ENCODE data around the gene ZNF169.

ZNF169 gene

DNA sequence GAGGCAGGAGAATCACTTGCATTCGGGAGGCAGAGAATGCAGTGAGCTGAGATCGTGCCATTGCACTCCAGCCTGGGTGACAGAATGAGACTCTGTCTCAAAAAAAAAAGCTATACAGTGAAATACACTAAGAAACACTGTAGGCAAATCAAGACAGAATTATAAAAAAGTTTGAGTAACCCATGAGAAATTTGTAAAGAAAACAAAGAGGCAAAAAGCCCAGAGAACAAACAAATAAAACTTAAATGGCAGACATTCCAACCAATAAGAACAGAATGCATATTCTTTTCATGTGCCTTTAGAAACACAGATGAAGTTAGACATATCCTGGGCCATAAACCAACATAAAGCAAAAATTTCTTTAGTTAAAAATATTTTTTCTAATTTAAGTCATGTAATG is 30.6 kb downstream of the ZNF169 start:
- peaks cover 17% of the 10 kb centered on the region for H3K36me3 ChIP-seq (ENCODE audit: insufficient read depth, low read length)

DNA sequence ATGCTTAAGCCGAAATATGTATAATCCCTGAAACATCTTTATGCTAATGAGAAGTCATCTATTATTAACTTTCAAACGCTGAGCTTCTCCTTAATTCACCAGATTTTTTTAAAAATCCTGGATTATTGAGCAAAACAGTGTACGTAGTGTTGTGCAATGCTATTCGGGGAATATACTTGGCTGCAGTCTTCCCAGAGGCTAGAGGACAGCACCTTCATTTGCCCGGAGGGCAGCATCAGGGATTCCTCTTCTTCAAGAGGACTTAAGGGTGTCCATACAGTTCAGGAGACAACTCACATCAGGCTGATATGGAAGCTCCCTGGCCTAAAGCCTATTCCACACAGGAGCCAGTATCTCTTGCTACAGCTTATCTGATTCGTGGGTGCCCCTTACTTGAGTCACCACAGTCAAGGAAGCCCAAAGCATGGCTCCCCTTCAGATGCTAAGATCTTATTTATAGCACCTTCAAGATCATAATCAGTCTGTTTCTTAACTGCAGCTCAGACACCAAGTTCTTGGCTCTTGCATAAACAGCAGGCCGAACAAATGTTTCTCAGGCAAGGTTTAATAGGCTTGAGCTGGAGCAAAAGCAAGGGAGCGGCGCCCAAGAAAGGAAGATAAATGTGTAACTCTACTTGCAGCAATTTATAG is 40.0 kb downstream of the ZNF169 start:
- H3K9ac ChIP-seq (ENCODE audit: low read depth, low read length) = no peak overlapping the region
- DNase-seq = no peak
- H4K20me1 ChIP-seq (ENCODE audit: insufficient read depth, low read length) = no peaks in the 10 kb centered on the region
- no peaks in the 10 kb centered on the region for H3K36me3 ChIP-seq (ENCODE audit: insufficient read depth, low read length)
- H3K27ac ChIP-seq (ENCODE audit: low read length) = no peak overlapping the region
- no peak for TF ChIP-seq EZH2 (IDR thresholded peaks at IDR 0.05; ENCODE audit: borderline replicate concordance, low read depth, low read length, severe bottlenecking)
- TF ChIP-seq, protein P1, sequence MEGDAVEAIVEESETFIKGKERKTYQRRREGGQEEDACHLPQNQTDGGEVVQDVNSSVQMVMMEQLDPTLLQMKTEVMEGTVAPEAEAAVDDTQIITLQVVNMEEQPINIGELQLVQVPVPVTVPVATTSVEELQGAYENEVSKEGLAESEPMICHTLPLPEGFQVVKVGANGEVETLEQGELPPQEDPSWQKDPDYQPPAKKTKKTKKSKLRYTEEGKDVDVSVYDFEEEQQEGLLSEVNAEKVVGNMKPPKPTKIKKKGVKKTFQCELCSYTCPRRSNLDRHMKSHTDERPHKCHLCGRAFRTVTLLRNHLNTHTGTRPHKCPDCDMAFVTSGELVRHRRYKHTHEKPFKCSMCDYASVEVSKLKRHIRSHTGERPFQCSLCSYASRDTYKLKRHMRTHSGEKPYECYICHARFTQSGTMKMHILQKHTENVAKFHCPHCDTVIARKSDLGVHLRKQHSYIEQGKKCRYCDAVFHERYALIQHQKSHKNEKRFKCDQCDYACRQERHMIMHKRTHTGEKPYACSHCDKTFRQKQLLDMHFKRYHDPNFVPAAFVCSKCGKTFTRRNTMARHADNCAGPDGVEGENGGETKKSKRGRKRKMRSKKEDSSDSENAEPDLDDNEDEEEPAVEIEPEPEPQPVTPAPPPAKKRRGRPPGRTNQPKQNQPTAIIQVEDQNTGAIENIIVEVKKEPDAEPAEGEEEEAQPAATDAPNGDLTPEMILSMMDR (IDR thresholded peaks at IDR 0.05; ENCODE audit: borderline replicate concordance, extremely low read depth, low read length, poor library complexity, severe bottlenecking) = no peak
- H3K9me3 ChIP-seq (ENCODE audit: insufficient read depth, low read length, severe bottlenecking) = no peaks in the 10 kb centered on the region
- H3K79me2 ChIP-seq (ENCODE audit: insufficient read depth, low read length) = no peaks in the 10 kb centered on the region
- H3K4me2 ChIP-seq (ENCODE audit: insufficient read depth, low read length) = no peak overlapping the region
- no peaks in the 10 kb centered on the region for H3K27me3 ChIP-seq (ENCODE audit: insufficient read depth, low read length, poor library complexity)
- H2AFZ ChIP-seq (ENCODE audit: low read depth, low read length) = no peak overlapping the region
- no peaks in the 10 kb centered on the region for H3K4me1 ChIP-seq (ENCODE audit: insufficient read depth, low read length)
- no peak overlapping the region for H3K4me3 ChIP-seq (ENCODE audit: low read depth in 1 of 2, low read length in 2 of 2)
- ATAC-seq (ENCODE audit: insufficient read depth, low read depth) = no peak

More for the DNA sequence above, 30.6 kb downstream of the ZNF169 start:
- DNase-seq (no peak), ATAC-seq (ENCODE audit: insufficient read depth, low read depth) (no peak)
- TF ChIP-seq, protein P1 (IDR thresholded peaks at IDR 0.05; ENCODE audit: borderline replicate concordance, extremely low read depth, low read length, poor library complexity, severe bottlenecking) = no peak
- TF ChIP-seq EZH2 (IDR thresholded peaks at IDR 0.05; ENCODE audit: borderline replicate concordance, low read depth, low read length, severe bottlenecking) = no peak
- H4K20me1 ChIP-seq (ENCODE audit: insufficient read depth, low read length) = no peaks in the 10 kb centered on the region
- H3K9ac ChIP-seq (ENCODE audit: low read depth, low read length) = no peak overlapping the region
- no peak overlapping the region for H2AFZ ChIP-seq (ENCODE audit: low read depth, low read length)
- H3K4me2 ChIP-seq (ENCODE audit: insufficient read depth, low read length) = no peak overlapping the region
- no peaks in the 10 kb centered on the region for H3K79me2 ChIP-seq (ENCODE audit: insufficient read depth, low read length)
- H3K27me3 ChIP-seq (ENCODE audit: insufficient read depth, low read length, poor library complexity) = no peaks in the 10 kb centered on the region
- no peak overlapping the region for H3K4me3 ChIP-seq (ENCODE audit: low read depth in 1 of 2, low read length in 2 of 2)
- no peaks in the 10 kb centered on the region for H3K9me3 ChIP-seq (ENCODE audit: insufficient read depth, low read length, severe bottlenecking)
- no peak overlapping the region for H3K27ac ChIP-seq (ENCODE audit: low read length)
- H3K4me1 ChIP-seq (ENCODE audit: insufficient read depth, low read length) = no peaks in the 10 kb centered on the region

DNA sequence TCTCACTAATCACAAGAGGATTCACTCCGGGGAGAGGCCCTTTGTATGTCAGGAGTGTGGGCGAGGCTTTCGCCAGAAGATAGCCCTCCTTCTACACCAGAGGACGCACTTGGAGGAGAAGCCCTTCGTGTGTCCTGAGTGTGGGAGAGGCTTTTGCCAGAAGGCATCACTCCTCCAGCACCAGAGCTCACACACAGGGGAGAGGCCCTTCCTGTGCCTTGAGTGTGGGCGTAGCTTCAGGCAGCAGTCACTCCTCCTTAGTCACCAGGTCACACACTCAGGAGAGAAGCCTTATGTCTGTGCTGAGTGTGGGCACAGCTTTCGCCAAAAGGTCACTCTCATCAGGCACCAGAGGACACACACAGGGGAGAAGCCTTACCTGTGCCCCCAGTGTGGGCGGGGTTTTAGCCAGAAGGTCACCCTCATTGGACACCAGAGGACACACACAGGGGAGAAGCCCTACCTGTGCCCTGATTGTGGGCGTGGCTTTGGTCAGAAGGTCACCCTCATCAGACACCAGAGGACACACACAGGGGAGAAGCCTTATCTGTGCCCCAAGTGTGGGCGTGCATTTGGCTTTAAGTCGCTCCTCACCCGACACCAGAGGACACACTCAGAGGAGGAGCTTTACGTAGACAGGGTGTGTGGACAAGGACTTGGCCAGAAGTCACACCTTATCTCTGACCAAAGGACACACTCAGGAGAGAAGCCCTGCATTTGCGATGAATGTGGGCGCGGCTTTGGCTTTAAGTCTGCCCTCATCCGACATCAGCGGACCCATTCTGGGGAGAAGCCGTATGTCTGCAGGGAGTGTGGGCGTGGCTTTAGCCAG is 41.6 kb downstream of the ZNF169 start:
- ATAC-seq (ENCODE audit: insufficient read depth, low read depth) = no peak
- Histone ChIP-seq H3K9me3 (ENCODE audit: insufficient read depth, low read length, severe bottlenecking) (no peaks in the 10 kb centered on the region), H3K9ac (ENCODE audit: low read depth, low read length) (no peak overlapping the region), H3K4me3 (ENCODE audit: low read depth in 1 of 2, low read length in 2 of 2) (no peak overlapping the region), H3K27me3 (ENCODE audit: insufficient read depth, low read length, poor library complexity) (no peaks in the 10 kb centered on the region), H2AFZ (ENCODE audit: low read depth, low read length) (no peak overlapping the region), H3K4me2 (ENCODE audit: insufficient read depth, low read length) (no peak overlapping the region), H3K4me1 (ENCODE audit: insufficient read depth, low read length) (no peaks in the 10 kb centered on the region), H3K79me2 (ENCODE audit: insufficient read depth, low read length) (no peaks in the 10 kb centered on the region), H4K20me1 (ENCODE audit: insufficient read depth, low read length) (no peaks in the 10 kb centered on the region), H3K36me3 (ENCODE audit: insufficient read depth, low read length) (no peaks in the 10 kb centered on the region), H3K27ac (ENCODE audit: low read length) (no peak overlapping the region)
- no peak for TF ChIP-seq EZH2 (IDR thresholded peaks at IDR 0.05; ENCODE audit: borderline replicate concordance, low read depth, low read length, severe bottlenecking)
- TF ChIP-seq, protein P1 (IDR thresholded peaks at IDR 0.05; ENCODE audit: borderline replicate concordance, extremely low read depth, low read length, poor library complexity, severe bottlenecking) = no peak
- no peak for DNase-seq

Data from DND-41 (cell line).